AG04450 (cell line): ENCODE measurements around the gene CD7. TPM values are rescaled to one million over a fixed set of nuclear protein-coding genes. Genes with fewer than 3 reads are reported as not detected.

ENCODE experiments used
- CTCF ChIA-PET: fragments of 300-600, 350-600 bp; formaldehyde crosslinking; extraction: SDS; loops from one replicate; lab custom pipeline; 2022; ENCODE audit warnings: antibody characterized with exemption, inconsistent platforms; lab: Charles Lee
- POLR2A ChIA-PET: fragments of 350-600 bp; formaldehyde crosslinking; extraction: SDS; loops from one replicate; lab custom pipeline; 2021; ENCODE audit warnings: antibody characterized with exemption, inconsistent platforms; lab: Yijun Ruan, JAX
- DNase-seq: peaks from one replicate; pipeline ENCODE4 v3.0.0-alpha.2; 2011; ENCODE audit warnings: low read depth, low spot score
- H3K27ac ChIP-seq: one replicate; pipeline ENCODE4 v1.5.1; 2012; ENCODE audit warnings: low read depth, low read length, control low read depth
- H3K27me3 ChIP-seq: one replicate; pipeline ENCODE4 v1.6.0; 2012; ENCODE audit warnings: low read length; ENCODE audit not compliant: control insufficient read depth, insufficient read depth
- H3K4me3 ChIP-seq: 2 replicates; pipeline ENCODE4 v1.5.1; 2011; ENCODE audit warnings: mild to moderate bottlenecking, low read depth, low read length, control low read depth
- H3K9me3 ChIP-seq: 2 replicates; pipeline ENCODE4 v1.5.1; 2012; ENCODE audit warnings: low read length; ENCODE audit not compliant: control insufficient read depth, insufficient read depth
- CTCF ChIP-seq: IDR thresholded peaks from 2 replicates; pipeline ENCODE4 v1.5.1; 2011; ENCODE audit warnings: low read depth, low read length, control low read depth, inconsistent platforms
- polyA plus RNA-seq: library from polyadenylated mRNA; depleted of rRNA; stranded (reverse); fragments of >200 nt; gene quantifications from 2 replicates; pipeline ENCODE4 v1.2.3, GENCODE V29; 2011

CD7 gene
- polyA plus RNA-seq, 1 experiment: 0.11 TPM

DNA sequence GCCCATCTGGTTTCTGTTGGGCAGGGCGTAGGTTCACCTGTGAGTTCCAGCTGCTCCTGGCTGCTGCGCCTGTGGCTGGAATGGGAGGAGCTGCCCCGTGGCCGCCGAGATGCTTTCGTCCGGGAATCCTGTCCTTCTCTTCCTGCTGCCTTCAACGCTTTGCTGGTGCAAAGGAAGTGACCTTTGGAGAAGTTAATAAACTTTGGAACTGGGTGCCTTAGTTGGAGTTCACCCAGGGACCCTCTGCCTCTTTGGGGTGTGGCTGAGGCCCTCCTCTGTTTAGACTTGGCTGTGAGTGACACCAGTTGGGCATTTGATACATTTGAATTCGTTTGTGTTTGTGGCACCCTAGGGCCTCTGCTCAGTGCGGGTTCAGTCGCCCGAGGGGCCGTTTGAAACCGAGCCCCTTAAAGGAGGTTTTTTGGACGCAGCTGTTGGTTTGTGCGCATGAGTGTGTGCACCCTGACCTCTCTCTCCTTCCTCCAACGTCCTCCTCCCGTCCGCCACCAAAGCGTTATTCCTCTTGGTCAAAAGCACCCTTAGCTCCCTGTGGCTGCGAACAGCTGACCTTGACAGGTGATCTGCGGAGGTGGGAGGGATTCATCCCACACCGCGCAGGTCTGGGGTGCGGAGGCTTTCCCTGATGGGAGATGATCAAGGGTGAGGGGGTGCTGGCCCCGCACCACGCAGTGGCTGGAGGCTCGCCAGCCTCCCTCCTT is 25.1 kb upstream of the CD7 start:
- H3K9me3 ChIP-seq: peaks cover 22% of the 10 kb centered on the region; the same call in 1 of the 2 replicates
- TF ChIP-seq CTCF: no peak
- no peak overlapping the region for H3K27ac ChIP-seq
- no peak for DNase-seq
- H3K4me3 ChIP-seq: no peak overlapping the region
- CTCF ChIA-PET: no interaction called here
- H3K27me3 ChIP-seq: peaks cover 4% of the 10 kb centered on the region
- POLR2A ChIA-PET: no interaction called here

GRCh38 chr17:82339634-82340580 is 22.5 kb upstream of the CD7 start:
- no peak overlapping the region for H3K27ac ChIP-seq

DNA sequence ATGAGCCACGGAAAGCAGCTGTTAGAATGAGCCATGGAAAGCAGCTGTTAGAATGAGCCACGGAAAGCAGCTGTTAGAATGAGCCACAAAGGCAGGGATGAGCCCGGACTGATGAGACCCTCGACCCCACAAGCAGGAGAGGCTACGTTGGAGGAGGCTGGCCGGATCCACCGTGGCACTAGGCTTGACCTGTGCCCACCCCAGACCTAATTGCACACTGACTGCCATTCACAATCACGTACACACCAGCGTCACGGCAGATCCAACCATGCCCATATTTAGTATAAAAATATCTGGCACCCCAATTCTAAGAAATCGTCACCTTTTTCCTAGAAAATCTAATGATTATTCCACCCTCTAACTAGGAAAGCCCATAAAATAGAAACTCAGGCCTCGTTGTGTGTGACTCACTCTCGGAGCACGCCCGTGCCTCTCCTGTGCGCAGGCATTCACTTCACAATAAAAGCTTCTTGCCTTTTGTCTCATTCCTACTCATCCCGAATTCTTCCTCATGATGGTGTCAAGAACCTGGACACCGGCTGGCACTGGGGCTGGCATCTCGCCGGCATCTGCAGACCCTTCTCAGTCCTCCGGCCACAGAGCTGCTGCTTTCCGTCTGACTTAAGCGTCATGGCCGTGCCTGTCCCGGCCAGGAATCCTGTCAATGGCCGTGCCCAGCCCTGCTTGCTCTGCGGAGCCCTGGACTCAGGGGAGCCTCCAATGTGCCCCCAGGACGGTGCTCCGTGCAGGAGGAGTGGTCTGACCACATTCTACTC is 21.6 kb upstream of the CD7 start:
- no peak for TF ChIP-seq CTCF
- H3K4me3 ChIP-seq: no peak overlapping the region
- peak; percentile 30 for DNase-seq
- peaks cover 4% of the 10 kb centered on the region for H3K27me3 ChIP-seq
- ChIA-PET POLR2A (interaction anchor here (1.1 kb wide), 1 partner anchor 40 kb away, joined by 3 read pairs; no protein-coding TSS in a partner anchor), CTCF (no interaction called here)
- peak overlapping the region; percentile 57 for H3K27ac ChIP-seq
- H3K9me3 ChIP-seq: peaks cover 22% of the 10 kb centered on the region; the same call in 1 of the 2 replicates

More at GRCh38 chr17:82339634-82340580, 22.5 kb upstream of the CD7 start:
- TF ChIP-seq CTCF: no peak
- CTCF ChIA-PET: interaction anchor here (1.0 kb wide), 1 partner anchor 10 kb away, joined by 3 read pairs; no protein-coding TSS in a partner anchor
- DNase-seq: no peak
- Histone ChIP-seq H3K4me3 (no peak overlapping the region), H3K27me3 (peaks cover 4% of the 10 kb centered on the region), H3K9me3 (peaks cover 22% of the 10 kb centered on the region; the same call in 1 of the 2 replicates)
- POLR2A ChIA-PET: no interaction called here

GRCh38 chr17:82334622-82335394 is 17.4 kb upstream of the CD7 start:
- DNase-seq: no peak
- TF ChIP-seq CTCF: no peak

More at GRCh38 chr17:82334622-82335394, 17.4 kb upstream of the CD7 start:
- peak overlapping the region; percentile 46 for H3K4me3 ChIP-seq
- POLR2A ChIA-PET: interaction anchor here (0.6 to 1.1 kb wide), 2 partner anchors 27 to 67 kb away, joined by 3 to 5 read pairs; no protein-coding TSS in a partner anchor
- peaks cover 8% of the 10 kb centered on the region; the same call in 1 of the 2 replicates for H3K9me3 ChIP-seq
- peaks cover 6% of the 10 kb centered on the region for H3K27me3 ChIP-seq
- CTCF ChIA-PET: no interaction called here
- H3K27ac ChIP-seq: no peak overlapping the region
